NCI-H2196 treated with DMSO at 0.1 percent for 48 hours (cell line): ENCODE results near the gene HSD17B8.

Source experiments
- DNase-seq: peaks from one replicate; lab custom pipeline; 2025; ENCODE audit not compliant: unreplicated experiment; lab: John Stamatoyannopoulos, UW

The HSD17B8 gene

GRCh38 chr6:33204415-33205190 is at the start of gene HSD17B8:
Gene HSD17B8 (plus strand): TSS chr6:33204655. CDS start chr6:33204669, 14 bp downstream.
- DNase-seq = peak; percentile 95

DNA sequence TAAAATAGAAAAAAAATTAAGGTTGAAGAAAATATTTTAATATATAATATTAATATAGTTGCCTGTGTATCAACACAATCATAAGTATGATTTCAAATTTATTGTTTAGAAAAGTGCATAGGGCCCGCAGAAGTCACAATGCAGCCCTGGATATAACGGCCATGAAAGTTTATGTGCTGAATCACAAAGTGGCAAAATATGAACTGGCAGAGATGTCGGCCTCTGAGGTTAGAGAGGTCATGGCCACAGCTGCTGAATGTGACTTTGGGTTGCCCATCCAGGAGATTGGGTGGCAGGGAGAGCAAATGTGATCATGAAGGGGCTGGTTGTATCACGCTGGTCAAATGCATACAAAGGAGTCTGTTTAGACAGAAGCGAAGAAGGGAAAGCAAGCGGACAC is 47.9 kb upstream of the HSD17B8 start:
- no peak for DNase-seq

DNA sequence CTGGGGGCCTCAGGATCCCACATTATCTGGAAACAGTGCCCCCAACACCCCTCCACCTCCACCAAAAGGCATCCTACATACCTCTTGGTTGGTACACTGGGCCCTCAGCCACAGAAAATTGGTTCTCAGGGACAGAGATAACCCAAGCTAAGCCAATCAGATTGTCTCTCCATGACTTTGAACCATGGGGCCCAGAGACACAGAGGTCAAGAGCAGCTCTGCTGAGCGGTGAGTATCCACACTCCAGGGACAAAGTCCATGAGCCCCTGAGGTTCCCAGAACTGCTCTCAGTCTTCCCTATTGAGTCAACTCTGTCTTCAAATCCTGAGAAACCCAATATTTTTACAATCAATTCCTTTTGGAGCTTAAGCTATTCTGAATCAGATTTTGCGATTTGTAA is 47.5 kb upstream of the HSD17B8 start:
- no peak for DNase-seq

- DNase-seq = no peak
These were observed 44.4 kb upstream of the HSD17B8 start for GRCh38 chr6:33160096-33160495.

- DNase-seq = peak; percentile 95
These were observed 43.6 kb upstream of the HSD17B8 start for GRCh38 chr6:33160728-33161344.

GRCh38 chr6:33161354-33162331 is 42.8 kb upstream of the HSD17B8 start:
- DNase-seq = peak; percentile 67

DNA sequence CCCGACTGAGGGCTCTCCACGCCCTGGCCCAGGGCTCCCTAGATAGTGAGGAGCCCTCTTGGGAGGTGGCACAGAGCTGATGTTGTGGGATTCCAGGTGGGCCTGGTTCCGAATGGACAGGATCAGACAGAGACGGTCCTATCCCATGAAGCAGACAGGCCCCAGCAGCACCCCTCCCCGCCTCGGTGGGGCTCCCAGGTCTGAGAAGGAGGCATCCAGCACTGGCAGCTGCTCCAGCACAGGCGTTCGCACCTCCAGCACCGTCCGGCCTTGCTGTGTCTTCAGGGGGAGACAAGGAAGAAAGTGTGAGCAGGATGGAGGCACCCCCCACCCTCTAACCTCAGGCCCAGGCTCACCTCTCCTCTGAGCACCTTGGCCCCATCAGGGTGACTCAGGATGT is 40.9 kb upstream of the HSD17B8 start:
- DNase-seq = no peak

DNA sequence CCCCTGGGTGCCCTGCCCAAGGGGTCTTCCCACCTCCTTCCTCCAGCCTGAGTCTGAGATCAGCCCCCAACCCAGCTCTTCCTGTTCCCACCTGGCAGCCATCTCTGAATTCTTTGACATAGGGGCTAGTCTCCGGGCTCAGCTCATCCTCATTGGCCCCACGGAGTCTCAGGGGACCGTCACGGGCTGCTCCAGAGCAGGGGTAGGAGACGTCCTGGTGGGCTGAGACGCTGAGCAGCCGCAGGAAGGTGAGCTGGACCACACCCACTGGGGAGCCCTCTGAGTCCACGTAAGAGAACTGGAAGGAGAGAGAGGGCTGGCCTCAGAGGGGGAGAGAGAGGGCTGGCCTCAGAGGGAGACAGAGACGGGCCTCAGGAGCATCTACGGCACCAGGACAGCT is 40.3 kb upstream of the HSD17B8 start:
- DNase-seq = no peak

- DNase-seq = no peak
These were observed 39.6 kb upstream of the HSD17B8 start for GRCh38 chr6:33164665-33165373.

GRCh38 chr6:33165581-33166258 is 38.7 kb upstream of the HSD17B8 start:
- DNase-seq = no peak

GRCh38 chr6:33166363-33166762 is 38.1 kb upstream of the HSD17B8 start:
- no peak for DNase-seq

DNA sequence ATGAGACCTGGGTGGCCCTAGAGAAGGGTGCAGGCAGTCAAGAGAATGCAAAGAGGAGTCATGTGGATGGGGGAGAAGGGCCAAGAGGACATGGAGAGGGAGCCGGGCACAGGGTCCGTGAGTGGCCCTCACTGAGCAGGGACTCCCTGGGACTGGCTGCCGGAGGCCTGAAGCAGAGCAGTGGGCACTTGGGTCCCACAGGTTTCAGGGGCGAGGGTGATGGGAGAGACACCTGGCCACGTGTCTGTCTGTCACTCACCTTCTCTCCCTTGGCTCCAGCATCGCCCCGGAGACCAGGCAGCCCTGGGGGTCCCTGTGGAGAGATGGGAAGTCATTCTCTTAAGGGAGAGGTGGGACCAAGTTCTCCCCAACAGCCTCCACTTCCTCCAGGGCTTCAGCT is 37.6 kb upstream of the HSD17B8 start:
- DNase-seq = no peak

- no peak for DNase-seq
These were observed 36.8 kb upstream of the HSD17B8 start for GRCh38 chr6:33167374-33168283.

GRCh38 chr6:33168284-33168601 is 36.2 kb upstream of the HSD17B8 start:
- no peak for DNase-seq

GRCh38 chr6:33168639-33169038 is 35.8 kb upstream of the HSD17B8 start:
- DNase-seq = no peak

GRCh38 chr6:33169291-33170175 is 34.9 kb upstream of the HSD17B8 start:
- DNase-seq = no peak

- DNase-seq = no peak
These were observed 34.1 kb upstream of the HSD17B8 start for GRCh38 chr6:33170176-33171015.
